ENCODE results near the gene BFSP1. TPM values are rescaled to one million over a fixed set of nuclear protein-coding genes. Genes with fewer than 3 reads are reported as not detected.

Gene BFSP1
- total and polyA plus RNA-seq, 2 donors (not counting 3 experiments of a cell fraction or from before 2014, with no cell fraction given), result 3.1 to 5.2 TPM

DNA sequence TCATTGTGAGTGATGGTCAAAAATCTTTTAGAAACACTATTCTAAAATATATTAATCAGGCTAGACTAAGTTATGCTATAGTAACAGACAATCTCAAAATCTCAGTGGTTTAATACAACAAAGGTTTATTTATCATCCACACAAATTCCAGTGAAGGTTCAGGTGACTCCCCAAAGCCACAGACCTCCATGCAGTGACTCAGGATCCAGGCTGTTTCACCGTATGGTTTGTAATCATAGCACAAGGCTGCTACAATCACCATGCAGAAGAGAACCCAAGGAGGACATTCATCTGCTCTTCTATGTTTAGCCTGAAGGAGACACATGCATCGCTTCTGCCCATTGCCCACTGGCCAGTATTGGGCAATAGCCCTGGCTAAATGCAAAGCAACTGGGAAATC, 46.2 kb downstream of the BFSP1 start:
- Histone ChIP-seq H3K9ac (replicated peaks; ENCODE audit: extremely low read depth, insufficient read depth, low read length) (no peak overlapping the region), H3K27ac (ENCODE audit: insufficient read depth, low read depth, low read length) (no peak overlapping the region), H3K27me3 (ENCODE audit: control insufficient read depth in 2 of 2, insufficient read depth in 2 of 2, low read length in 2 of 2) (peaks cover 8 to 9% of the 10 kb centered on the region in 2 experiments), H3K36me3 (ENCODE audit: control insufficient read depth in 2 of 2, extremely low read depth in 1 of 2, insufficient read depth in 2 of 2, low read length in 2 of 2) (no peaks in the 10 kb centered on the region), H3K9me1 (replicated peaks; ENCODE audit: control insufficient read depth, extremely low read depth, insufficient read depth, low read length) (no peaks in the 10 kb centered on the region), H3K4me3 (replicated peaks in 1 of 3; ENCODE audit: insufficient read depth in 1 of 3, low read depth in 1 of 3, low read length in 3 of 3) (no peak overlapping the region), H2AFZ (ENCODE audit: low read depth, low read length) (no peak overlapping the region), H3K79me2 (ENCODE audit: control insufficient read depth, insufficient read depth, low read length) (no peaks in the 10 kb centered on the region), H3K9me3 (replicated peaks; ENCODE audit: control insufficient read depth, insufficient read depth, low read length) (no peaks in the 10 kb centered on the region), H3K4me1 (ENCODE audit: control insufficient read depth, extremely low read depth, insufficient read depth, low read length) (no peaks in the 10 kb centered on the region), H4K20me1 (replicated peaks; ENCODE audit: control insufficient read depth, extremely low read depth, insufficient read depth, low read length) (no peaks in the 10 kb centered on the region), H3K4me2 (ENCODE audit: insufficient read depth, low read length) (no peak overlapping the region)
- no peak for FAIRE-seq
- ChIA-PET POLR2A (no interaction called here), CTCF (no interaction called here)
- intact Hi-C loops (cut with micrococcal nuclease) (no loop called here), dilution Hi-C loops (cut with MboI; ENCODE audit: extremely low pct_ligation_motif_present, low sequenced_read_pairs) (no loop called here)
- no peak for TF ChIP-seq GATA2 (IDR thresholded peaks at IDR 0.05; ENCODE audit: insufficient read depth, insufficient read length, low read depth, low read length)
- TF ChIP-seq, protein P1, sequence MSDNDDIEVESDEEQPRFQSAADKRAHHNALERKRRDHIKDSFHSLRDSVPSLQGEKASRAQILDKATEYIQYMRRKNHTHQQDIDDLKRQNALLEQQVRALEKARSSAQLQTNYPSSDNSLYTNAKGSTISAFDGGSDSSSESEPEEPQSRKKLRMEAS (IDR thresholded peaks at IDR 0.05; ENCODE audit: insufficient read depth, insufficient read length), result no peak
- no peak for TF ChIP-seq JUN (IDR thresholded peaks at IDR 0.05; ENCODE audit: borderline replicate concordance, insufficient read depth, insufficient read length, low read depth)
- TF ChIP-seq EZH2 (IDR thresholded peaks at IDR 0.05; ENCODE audit: borderline replicate concordance, low read depth, low read length, severe bottlenecking), result no peak
- no peak for TF ChIP-seq FOS (IDR thresholded peaks at IDR 0.05; ENCODE audit: borderline replicate concordance, insufficient read depth, low read length)
- no peak for TF ChIP-seq POLR2AphosphoS5 (IDR thresholded peaks at IDR 0.05; ENCODE audit: insufficient read depth, low read depth, low read length)
- no peak for DNase-seq (ENCODE audit: low read depth, low spot score)
- BruUV-seq (replicated peaks), result no TSS peak

DNA sequence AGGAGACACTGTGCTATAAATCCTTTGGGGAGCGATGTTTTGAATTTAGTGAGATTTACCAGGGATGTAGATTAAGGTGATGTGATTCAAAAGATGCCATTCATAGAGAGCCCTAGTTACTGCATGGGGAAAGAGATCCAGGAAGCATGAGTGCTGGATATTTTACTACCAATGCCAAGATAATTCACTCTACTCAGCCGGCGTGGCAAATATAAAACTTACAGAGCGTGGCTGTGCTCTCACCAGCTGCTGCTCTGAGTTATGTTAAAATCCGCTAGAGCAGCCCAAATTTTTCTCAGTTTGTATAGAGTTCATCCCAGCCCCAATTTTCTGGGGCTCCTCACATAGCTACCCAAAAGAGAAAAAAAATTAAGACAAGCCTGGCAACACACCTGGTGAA, 48.6 kb downstream of the BFSP1 start:
- TF ChIP-seq GATA2 (IDR thresholded peaks at IDR 0.05; ENCODE audit: insufficient read depth, insufficient read length, low read depth, low read length) (no peak), MYC (IDR thresholded peaks at IDR 0.05; ENCODE audit: low read depth, low read length) (no peak), JUN (IDR thresholded peaks at IDR 0.05; ENCODE audit: borderline replicate concordance, insufficient read depth, insufficient read length, low read depth) (no peak), POLR2AphosphoS5 (IDR thresholded peaks at IDR 0.05; ENCODE audit: insufficient read depth, low read depth, low read length) (no peak), FOS (IDR thresholded peaks at IDR 0.05; ENCODE audit: borderline replicate concordance, insufficient read depth, low read length) (no peak), EZH2 (IDR thresholded peaks at IDR 0.05; ENCODE audit: borderline replicate concordance, low read depth, low read length, severe bottlenecking) (no peak), POLR2A (IDR thresholded peaks at IDR 0.05; ENCODE audit: low read depth, low read length) (no peak)
- TF ChIP-seq, protein P1 (IDR thresholded peaks at IDR 0.05; ENCODE audit: insufficient read depth, insufficient read length), result no peak
- TF ChIP-seq, protein P2, sequence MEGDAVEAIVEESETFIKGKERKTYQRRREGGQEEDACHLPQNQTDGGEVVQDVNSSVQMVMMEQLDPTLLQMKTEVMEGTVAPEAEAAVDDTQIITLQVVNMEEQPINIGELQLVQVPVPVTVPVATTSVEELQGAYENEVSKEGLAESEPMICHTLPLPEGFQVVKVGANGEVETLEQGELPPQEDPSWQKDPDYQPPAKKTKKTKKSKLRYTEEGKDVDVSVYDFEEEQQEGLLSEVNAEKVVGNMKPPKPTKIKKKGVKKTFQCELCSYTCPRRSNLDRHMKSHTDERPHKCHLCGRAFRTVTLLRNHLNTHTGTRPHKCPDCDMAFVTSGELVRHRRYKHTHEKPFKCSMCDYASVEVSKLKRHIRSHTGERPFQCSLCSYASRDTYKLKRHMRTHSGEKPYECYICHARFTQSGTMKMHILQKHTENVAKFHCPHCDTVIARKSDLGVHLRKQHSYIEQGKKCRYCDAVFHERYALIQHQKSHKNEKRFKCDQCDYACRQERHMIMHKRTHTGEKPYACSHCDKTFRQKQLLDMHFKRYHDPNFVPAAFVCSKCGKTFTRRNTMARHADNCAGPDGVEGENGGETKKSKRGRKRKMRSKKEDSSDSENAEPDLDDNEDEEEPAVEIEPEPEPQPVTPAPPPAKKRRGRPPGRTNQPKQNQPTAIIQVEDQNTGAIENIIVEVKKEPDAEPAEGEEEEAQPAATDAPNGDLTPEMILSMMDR (IDR thresholded peaks at IDR 0.05; ENCODE audit: extremely low read depth in 1 of 2, insufficient read depth in 1 of 2, low read depth in 1 of 2, low read length in 2 of 2), result no peak
- no peaks in the 10 kb centered on the region for H3K4me1 ChIP-seq (ENCODE audit: control insufficient read depth, extremely low read depth, insufficient read depth, low read length)
- no peaks in the 10 kb centered on the region for H3K9me1 ChIP-seq (replicated peaks; ENCODE audit: control insufficient read depth, extremely low read depth, insufficient read depth, low read length)
- no peak overlapping the region for H3K9ac ChIP-seq (replicated peaks; ENCODE audit: extremely low read depth, insufficient read depth, low read length)
- CTCF ChIA-PET, result interaction anchor here (0.7 to 1.2 kb wide), 2 partner anchors 309 to 456 kb away, joined by 3 to 4 read pairs; no protein-coding TSS in a partner anchor
- H3K4me3 ChIP-seq (replicated peaks in 1 of 3; ENCODE audit: insufficient read depth in 1 of 3, low read depth in 1 of 3, low read length in 3 of 3), result no peak overlapping the region
- intact Hi-C loops (cut with micrococcal nuclease) (no loop called here), dilution Hi-C loops (cut with MboI; ENCODE audit: extremely low pct_ligation_motif_present, low sequenced_read_pairs) (no loop called here)
- H3K9me3 ChIP-seq (replicated peaks; ENCODE audit: control insufficient read depth, insufficient read depth, low read length), result no peaks in the 10 kb centered on the region
- no peak for FAIRE-seq
- no peaks in the 10 kb centered on the region for H4K20me1 ChIP-seq (replicated peaks; ENCODE audit: control insufficient read depth, extremely low read depth, insufficient read depth, low read length)
- H3K4me2 ChIP-seq (ENCODE audit: insufficient read depth, low read length), result no peak overlapping the region
- POLR2A ChIA-PET, result no interaction called here
- H3K27me3 ChIP-seq (ENCODE audit: control insufficient read depth in 2 of 2, insufficient read depth in 2 of 2, low read length in 2 of 2), result peaks cover 9 to 11% of the 10 kb centered on the region in 2 experiments
- BruUV-seq (replicated peaks), result no TSS peak
- no peak for DNase-seq (ENCODE audit: low read depth, low spot score)
- H3K27ac ChIP-seq (ENCODE audit: insufficient read depth, low read depth, low read length), result no peak overlapping the region
- no peak overlapping the region for H2AFZ ChIP-seq (ENCODE audit: low read depth, low read length)
- H3K36me3 ChIP-seq (ENCODE audit: control insufficient read depth in 2 of 2, extremely low read depth in 1 of 2, insufficient read depth in 2 of 2, low read length in 2 of 2), result no peaks in the 10 kb centered on the region
- no peaks in the 10 kb centered on the region for H3K79me2 ChIP-seq (ENCODE audit: control insufficient read depth, insufficient read depth, low read length)

All from endothelial cell of umbilical vein (primary cell).